A673 (cell line): Measurements from ENCODE around the gene RPTOR. TPM values are rescaled to one million over a fixed set of nuclear protein-coding genes. Genes with fewer than 3 reads are reported as not detected.

Source experiments
- BruUV-seq: library from RNA; stranded (reverse); fragments of 400-500 nt; replicated peaks from 2 replicates; lab custom pipeline; 2021; lab: Mats Ljungman, UMichigan
- CTCF ChIA-PET: fragments of 300-600 bp; sonication (Branson Sonifier 250); formaldehyde crosslinking; loops from one replicate; lab custom pipeline; 2022; ENCODE audit warnings: antibody characterized with exemption; lab: Charles Lee
- POLR2A ChIA-PET: fragments of 300-600 bp; sonication (Branson Sonifier 250); formaldehyde crosslinking; loops from one replicate; lab custom pipeline; 2022; ENCODE audit warnings: antibody characterized with exemption; ENCODE audit not compliant: low non-redundant PET; lab: Charles Lee
- DNase-seq: peaks from one replicate; pipeline ENCODE4 v3.0.0-alpha.2; 2015; ENCODE audit warnings: low spot score
- H3K27ac ChIP-seq: fragments of 200-600 bp; sonication (generic); 2 replicates; pipeline ENCODE4 v1.5.1; 2016; ENCODE audit warnings: mixed run types, low read depth, mild to moderate bottlenecking, mixed read lengths, antibody characterized with exemption, low read length; ENCODE audit not compliant: poor library complexity, severe bottlenecking
- H3K27me3 ChIP-seq: fragments of 200-600 bp; sonication (generic); replicated peaks from 2 replicates; pipeline ENCODE4 v1.6.1; 2017; ENCODE audit warnings: mixed run types, low read depth, mild to moderate bottlenecking, mixed read lengths, antibody characterized with exemption, low read length; ENCODE audit not compliant: insufficient read depth, poor library complexity
- H3K36me3 ChIP-seq: fragments of 200-600 bp; sonication (generic); 2 replicates; pipeline ENCODE4 v1.6.1; 2016; ENCODE audit warnings: mixed run types, mild to moderate bottlenecking, mixed read lengths, antibody characterized with exemption, low read length; ENCODE audit not compliant: insufficient read depth, poor library complexity, severe bottlenecking
- H3K4me1 ChIP-seq: fragments of 200-600 bp; sonication (generic); 2 replicates; pipeline ENCODE4 v1.6.1; 2017; ENCODE audit warnings: mixed run types, mild to moderate bottlenecking, mixed read lengths, antibody characterized with exemption, low read length; ENCODE audit not compliant: insufficient read depth, poor library complexity, severe bottlenecking
- H3K4me3 ChIP-seq: fragments of 200-600 bp; sonication (generic); 2 replicates; pipeline ENCODE4 v1.5.1; 2016; ENCODE audit warnings: low read depth, mixed run types, mild to moderate bottlenecking, mixed read lengths, low read length; ENCODE audit not compliant: poor library complexity, severe bottlenecking
- H3K9me3 ChIP-seq: fragments of 200-600 bp; sonication (generic); 2 replicates; pipeline ENCODE4 v1.6.1; 2016; ENCODE audit warnings: mixed run types, low read depth, mild to moderate bottlenecking, mixed read lengths, antibody characterized with exemption, low read length; ENCODE audit not compliant: poor library complexity, severe bottlenecking
- CTCF ChIP-seq: fragments of 300-800, 200-600 bp; sonication (generic); conservative IDR thresholded peaks from 2 replicates; pipeline ENCODE4 v1.5.1; 2017; ENCODE audit warnings: low read depth, mild to moderate bottlenecking, antibody characterized with exemption, low read length, moderate library complexity, mixed read lengths
- EZH2 ChIP-seq: fragments of 200-600 bp; sonication (generic); IDR thresholded peaks from 2 replicates; pipeline ENCODE4 v1.6.1; 2017; ENCODE audit warnings: borderline replicate concordance, low read depth, mild to moderate bottlenecking, mixed read lengths, antibody characterized with exemption, low read length; ENCODE audit not compliant: poor library complexity, severe bottlenecking
- intact Hi-C: fragments of 100-400 bp; cut with micrococcal nuclease; formaldehyde crosslinking; loops from one replicate; pipeline ENCODE4 v1.10.0; 2022; ENCODE audit not compliant: unreplicated experiment
- total RNA-seq: library from RNA; stranded (reverse); gene quantifications from 2 replicates; pipeline ENCODE4 v1.2.3, GENCODE V29; 2021

The RPTOR gene
- total RNA-seq, 1 experiment from 2014 or later: 55.2 TPM

GRCh38 chr17:80682372-80682771 is 137.7 kb downstream of the RPTOR start:
- H3K9me3 ChIP-seq: no peaks in the 10 kb centered on the region
- no peak for DNase-seq
- POLR2A ChIA-PET: interaction anchor here (0.6 kb wide), 1 partner anchor 1656 kb away, joined by 5 read pairs; no protein-coding TSS in a partner anchor
- BruUV-seq: no TSS peak
- no peak for TF ChIP-seq CTCF
- no peak for TF ChIP-seq EZH2
- peaks cover 5% of the 10 kb centered on the region for H3K4me1 ChIP-seq
- H3K4me3 ChIP-seq: no peak overlapping the region
- CTCF ChIA-PET: no interaction called here
- no peaks in the 10 kb centered on the region for H3K36me3 ChIP-seq
- H3K27me3 ChIP-seq: no peaks in the 10 kb centered on the region
- intact Hi-C loops: no loop called here
- no peak overlapping the region for H3K27ac ChIP-seq

- H3K4me3 ChIP-seq: no peak overlapping the region
- peaks cover 2% of the 10 kb centered on the region for H3K4me1 ChIP-seq
- intact Hi-C loops: no loop called here
- H3K27me3 ChIP-seq: no peaks in the 10 kb centered on the region
- no peak for DNase-seq
- ChIA-PET POLR2A (no interaction called here), CTCF (no interaction called here)
- H3K9me3 ChIP-seq: no peaks in the 10 kb centered on the region
- TF ChIP-seq CTCF: no peak
- TF ChIP-seq EZH2: no peak
- no peaks in the 10 kb centered on the region for H3K36me3 ChIP-seq
- no TSS peak for BruUV-seq
- H3K27ac ChIP-seq: no peak overlapping the region
Observed at GRCh38 chr17:80683625-80684104, 139.0 kb downstream of the RPTOR start.

- no peak overlapping the region for H3K4me3 ChIP-seq
- H3K36me3 ChIP-seq: no peaks in the 10 kb centered on the region
- DNase-seq: no peak
- no peaks in the 10 kb centered on the region for H3K27me3 ChIP-seq
- BruUV-seq: no TSS peak
- ChIA-PET POLR2A (no interaction called here), CTCF (interaction anchor here (0.6 kb wide), 1 partner anchor 455 kb away, joined by 5 read pairs; no protein-coding TSS in a partner anchor)
- no peak for TF ChIP-seq CTCF
- TF ChIP-seq EZH2: no peak
- intact Hi-C loops: no loop called here
- H3K27ac ChIP-seq: no peak overlapping the region
- no peaks in the 10 kb centered on the region for H3K9me3 ChIP-seq
- H3K4me1 ChIP-seq: no peaks in the 10 kb centered on the region
Observed at GRCh38 chr17:80687839-80688238, 143.2 kb downstream of the RPTOR start.
